ENCODE measurements around the gene CADM2. TPM values are rescaled to one million over a fixed set of nuclear protein-coding genes. Genes with fewer than 3 reads are reported as not detected.

Gene CADM2
- total and polyA plus RNA-seq, 12 donors = 0.10 to 12.6 (median 2.2) TPM

DNA sequence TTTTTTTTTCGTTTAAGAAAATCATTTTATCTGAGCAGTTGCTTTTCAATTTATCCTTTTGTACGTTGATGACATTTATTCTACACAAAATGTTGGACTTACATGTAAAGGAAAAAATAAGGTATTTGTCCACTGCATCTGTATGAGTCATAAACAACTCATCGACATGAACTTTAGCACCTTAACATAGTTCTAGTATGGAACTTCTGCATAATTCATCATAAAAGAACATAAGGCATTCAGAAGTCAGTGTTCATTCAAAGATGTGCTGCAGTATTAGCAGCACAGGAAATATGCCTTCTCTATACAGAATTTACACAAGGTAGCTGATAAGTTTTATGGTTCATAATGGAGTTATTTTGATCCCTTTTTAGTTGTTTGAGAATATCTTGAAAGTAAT lies 801.6 kb downstream of the CADM2 start:
- WGBS, 4 donors = 62 to 72% (median 66%) methylated on average over 3 of the region's 3 CpGs

DNA sequence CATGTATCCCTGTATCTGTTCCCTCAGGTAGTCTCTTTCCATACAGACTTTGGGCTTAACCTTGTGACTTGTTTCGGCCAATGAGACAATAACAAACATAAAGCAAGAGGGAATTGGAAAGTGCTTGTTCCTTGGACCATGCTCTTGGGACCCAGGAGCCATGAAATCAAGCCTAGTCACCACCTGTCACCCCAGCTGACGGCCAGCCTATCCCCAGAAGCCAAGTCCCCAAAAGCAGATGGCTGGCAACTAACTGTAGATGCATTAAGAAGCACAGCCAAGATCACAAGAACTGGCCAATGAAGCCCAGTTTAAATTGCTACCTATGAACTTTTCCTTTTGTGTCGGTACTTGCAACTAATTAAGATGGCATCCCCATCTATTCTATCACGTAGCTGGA lies 822.0 kb downstream of the CADM2 start:
- no peaks in the 10 kb centered on the region for H3K4me1 ChIP-seq (replicated peaks in 1 of 2)
- DNase-seq = no peak
- no peaks in the 10 kb centered on the region for H3K9me3 ChIP-seq (replicated peaks in 1 of 3)
- no peaks in the 10 kb centered on the region for H3K36me3 ChIP-seq (replicated peaks in 1 of 2)
- no peak for TF ChIP-seq POLR2A (IDR thresholded peaks at IDR 0.05)
- TF ChIP-seq, protein P1, sequence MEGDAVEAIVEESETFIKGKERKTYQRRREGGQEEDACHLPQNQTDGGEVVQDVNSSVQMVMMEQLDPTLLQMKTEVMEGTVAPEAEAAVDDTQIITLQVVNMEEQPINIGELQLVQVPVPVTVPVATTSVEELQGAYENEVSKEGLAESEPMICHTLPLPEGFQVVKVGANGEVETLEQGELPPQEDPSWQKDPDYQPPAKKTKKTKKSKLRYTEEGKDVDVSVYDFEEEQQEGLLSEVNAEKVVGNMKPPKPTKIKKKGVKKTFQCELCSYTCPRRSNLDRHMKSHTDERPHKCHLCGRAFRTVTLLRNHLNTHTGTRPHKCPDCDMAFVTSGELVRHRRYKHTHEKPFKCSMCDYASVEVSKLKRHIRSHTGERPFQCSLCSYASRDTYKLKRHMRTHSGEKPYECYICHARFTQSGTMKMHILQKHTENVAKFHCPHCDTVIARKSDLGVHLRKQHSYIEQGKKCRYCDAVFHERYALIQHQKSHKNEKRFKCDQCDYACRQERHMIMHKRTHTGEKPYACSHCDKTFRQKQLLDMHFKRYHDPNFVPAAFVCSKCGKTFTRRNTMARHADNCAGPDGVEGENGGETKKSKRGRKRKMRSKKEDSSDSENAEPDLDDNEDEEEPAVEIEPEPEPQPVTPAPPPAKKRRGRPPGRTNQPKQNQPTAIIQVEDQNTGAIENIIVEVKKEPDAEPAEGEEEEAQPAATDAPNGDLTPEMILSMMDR (IDR thresholded peaks at IDR 0.05) = no peak
- intact Hi-C loops (cut with DNase I) = no loop called here
- 61 to 79% (median 65%) methylated on average over 4 of the region's 4 CpGs for WGBS, 4 donors
- H3K27ac ChIP-seq = no peak overlapping the region
- H3K4me3 ChIP-seq = no peak overlapping the region
- no peaks in the 10 kb centered on the region for H3K27me3 ChIP-seq

More for the DNA sequence above, 801.6 kb downstream of the CADM2 start:
- intact Hi-C loops (cut with DNase I) = no loop called here
- Histone ChIP-seq H3K4me1 (replicated peaks in 1 of 2) (no peaks in the 10 kb centered on the region), H3K4me3 (no peak overlapping the region), H3K36me3 (replicated peaks in 1 of 2) (no peaks in the 10 kb centered on the region), H3K27me3 (no peaks in the 10 kb centered on the region), H3K9me3 (replicated peaks in 1 of 3) (no peaks in the 10 kb centered on the region), H3K27ac (no peak overlapping the region)
- TF ChIP-seq POLR2A (IDR thresholded peaks at IDR 0.05) = no peak
- DNase-seq = no peak

DNA sequence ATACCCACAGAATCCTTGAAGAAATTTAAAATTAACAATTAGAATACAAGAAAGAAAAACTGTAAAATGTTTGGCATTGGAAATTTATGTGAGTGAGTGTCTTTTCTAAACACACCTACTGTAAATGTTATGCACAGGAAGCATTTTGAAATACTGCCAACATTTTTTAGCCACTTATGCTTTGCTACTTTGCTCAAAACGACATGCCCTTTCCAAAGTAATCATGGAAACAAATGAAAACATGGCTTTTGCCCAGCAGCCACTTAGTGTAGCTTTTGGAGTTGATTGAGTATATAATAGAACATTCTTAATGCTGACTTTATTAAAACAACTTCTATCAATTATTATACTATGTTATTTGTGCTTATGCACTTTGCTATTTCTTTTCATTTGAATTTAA lies 823.0 kb downstream of the CADM2 start:
- Histone ChIP-seq H3K4me1 (replicated peaks in 1 of 2) (no peaks in the 10 kb centered on the region), H3K4me3 (no peak overlapping the region), H3K27me3 (no peaks in the 10 kb centered on the region), H3K27ac (no peak overlapping the region), H3K36me3 (replicated peaks in 1 of 2) (no peaks in the 10 kb centered on the region), H3K9me3 (replicated peaks in 1 of 3) (no peaks in the 10 kb centered on the region)
- TF ChIP-seq, protein P1 (IDR thresholded peaks at IDR 0.05) = no peak
- no peak for TF ChIP-seq POLR2A (IDR thresholded peaks at IDR 0.05)
- DNase-seq = no peak
- intact Hi-C loops (cut with DNase I) = no loop called here
- WGBS, 4 donors = 5 to 13% (median 8%) methylated on average over 1 of the region's 1 CpG

DNA sequence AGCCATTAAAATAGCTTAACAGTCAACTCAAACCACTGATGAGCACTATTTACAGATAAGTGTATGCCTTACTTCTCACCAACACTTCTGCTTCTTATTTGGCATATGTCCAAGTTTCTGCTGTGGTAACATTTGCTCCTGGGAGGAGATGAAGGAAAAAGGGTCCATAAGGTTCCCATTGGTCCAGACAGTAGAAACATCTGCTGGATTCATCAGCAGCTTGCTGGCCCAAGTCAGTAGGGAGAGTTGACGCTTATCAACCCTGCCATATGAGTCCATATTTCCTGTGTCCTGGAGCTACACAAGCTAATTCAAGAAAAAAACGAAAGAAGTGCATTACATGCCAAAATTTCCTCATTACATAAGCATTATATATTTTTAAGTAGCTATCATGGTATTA lies 824.5 kb downstream of the CADM2 start:
- H3K36me3 ChIP-seq (replicated peaks in 1 of 2) = no peaks in the 10 kb centered on the region
- no peak for DNase-seq
- no peaks in the 10 kb centered on the region for H3K9me3 ChIP-seq (replicated peaks in 1 of 3)
- TF ChIP-seq, protein P1 (IDR thresholded peaks at IDR 0.05) = no peak
- TF ChIP-seq POLR2A (IDR thresholded peaks at IDR 0.05) = no peak
- H3K4me1 ChIP-seq (replicated peaks in 1 of 2) = no peaks in the 10 kb centered on the region
- 38 to 48% (median 45%) methylated on average over 2 of the region's 2 CpGs for WGBS, 4 donors
- H3K27me3 ChIP-seq = no peaks in the 10 kb centered on the region
- no peak overlapping the region for H3K4me3 ChIP-seq
- H3K27ac ChIP-seq = no peak overlapping the region
- intact Hi-C loops (cut with DNase I) = no loop called here

DNA sequence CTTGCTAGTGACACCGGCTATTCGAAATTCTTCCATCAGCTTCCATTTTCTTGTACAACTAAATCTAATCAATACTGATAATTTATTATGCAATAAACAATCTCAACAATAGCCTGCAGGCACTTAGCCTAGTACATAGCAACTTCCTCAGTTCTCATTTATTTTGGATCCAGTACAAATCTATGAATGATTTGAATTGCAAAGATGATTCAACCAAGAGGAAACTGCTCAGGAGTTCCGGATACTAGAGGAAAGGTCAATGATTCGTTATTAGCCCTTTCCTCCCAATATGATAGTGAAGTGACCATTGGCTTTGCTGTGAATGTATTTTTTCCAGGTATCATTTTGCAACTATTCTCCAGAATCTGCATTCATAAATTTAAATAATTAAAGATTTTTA lies 827.0 kb downstream of the CADM2 start:
- Histone ChIP-seq H3K27me3 (no peaks in the 10 kb centered on the region), H3K27ac (no peak overlapping the region), H3K4me3 (no peak overlapping the region), H3K9me3 (replicated peaks in 1 of 3) (no peaks in the 10 kb centered on the region), H3K4me1 (replicated peaks in 1 of 2) (no peaks in the 10 kb centered on the region), H3K36me3 (replicated peaks in 1 of 2) (no peaks in the 10 kb centered on the region)
- 53 to 72% (median 58%) methylated on average over 4 of the region's 4 CpGs for WGBS, 4 donors
- intact Hi-C loops (cut with DNase I) = no loop called here
- no peak for DNase-seq
- TF ChIP-seq, protein P1 (IDR thresholded peaks at IDR 0.05) = no peak
- TF ChIP-seq POLR2A (IDR thresholded peaks at IDR 0.05) = no peak

All from adrenal gland (tissue), 12 donors.